Stimulated activated CD4-positive, alpha-beta T cell treated with anti-CD3 and anti-CD28 coated beads, Interleukin-15, amount 100 ng/mL, for 1 hour (primary cell): ENCODE results near the gene HEXIM1.

Experiments used
- DNase-seq, 2 donors: peaks; one replicate each; pipeline ENCODE4 v3.0.0-alpha.2; 2020; ENCODE audit warnings: low read depth in 1 of 2, low spot score in 1 of 2

HEXIM1 gene

GRCh38 chr17:45171338-45172231 lies 23.3 kb downstream of the HEXIM1 start:
- DNase-seq: no peak

- DNase-seq: no peak
Observed at GRCh38 chr17:45172232-45172540, 23.9 kb downstream of the HEXIM1 start.

DNA sequence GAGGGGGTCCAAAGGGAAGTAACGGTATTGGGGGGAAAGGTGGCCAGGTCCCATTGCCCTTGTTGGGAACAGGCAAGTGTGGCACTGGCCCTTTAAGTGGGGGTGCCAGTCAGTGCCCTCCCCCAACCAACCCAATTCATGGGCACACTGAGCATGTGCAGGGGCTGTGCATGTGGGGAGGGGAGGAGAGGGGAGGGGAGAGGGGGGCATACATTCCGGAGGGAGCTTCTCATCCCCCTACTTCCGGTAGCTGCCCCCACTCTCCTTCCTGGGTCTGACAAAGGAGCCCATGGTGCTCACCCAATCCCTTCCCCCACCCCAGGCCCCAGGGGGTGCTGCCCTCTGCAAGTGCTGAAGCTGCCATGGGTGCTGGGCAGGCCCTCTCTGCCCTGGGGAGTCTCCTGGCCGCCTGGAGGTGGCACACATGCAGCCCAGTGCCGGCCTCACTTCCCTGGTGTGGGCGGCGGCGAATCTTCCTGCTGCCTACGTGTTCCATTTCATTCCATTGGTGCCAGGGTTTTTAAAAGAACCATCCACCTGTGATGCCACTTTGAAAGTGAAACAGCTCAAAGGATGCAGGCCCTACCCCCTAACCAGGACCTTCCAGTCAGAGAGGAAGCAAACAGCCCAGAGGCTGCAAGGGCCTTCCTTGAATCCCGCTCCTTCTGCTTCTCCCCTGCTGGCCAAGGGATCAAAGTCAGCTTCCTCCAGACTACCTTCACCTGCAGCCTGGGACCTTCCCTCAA lies 24.4 kb downstream of the HEXIM1 start:
- DNase-seq: peak; percentile 12 to 24

DNA sequence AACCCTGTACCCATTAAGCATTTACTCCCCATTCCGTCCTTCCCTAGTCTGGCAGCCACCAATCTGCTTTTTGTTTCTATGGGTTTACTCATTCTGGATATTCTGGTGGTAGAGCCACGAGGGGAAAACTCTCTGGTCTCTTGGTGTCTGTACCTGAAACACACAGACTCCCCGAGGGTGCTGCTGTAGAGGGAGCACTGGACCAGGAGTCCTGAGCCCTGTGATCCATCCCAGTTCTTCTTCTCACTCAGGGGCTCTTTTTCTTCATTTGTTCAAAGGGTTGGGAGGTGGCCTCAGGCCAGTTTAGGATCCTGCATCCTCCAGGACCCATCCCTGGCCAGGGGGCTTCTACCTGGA lies 27.5 kb downstream of the HEXIM1 start:
- no peak for DNase-seq

GRCh38 chr17:45177563-45177962 lies 29.3 kb downstream of the HEXIM1 start:
- no peak for DNase-seq

DNA sequence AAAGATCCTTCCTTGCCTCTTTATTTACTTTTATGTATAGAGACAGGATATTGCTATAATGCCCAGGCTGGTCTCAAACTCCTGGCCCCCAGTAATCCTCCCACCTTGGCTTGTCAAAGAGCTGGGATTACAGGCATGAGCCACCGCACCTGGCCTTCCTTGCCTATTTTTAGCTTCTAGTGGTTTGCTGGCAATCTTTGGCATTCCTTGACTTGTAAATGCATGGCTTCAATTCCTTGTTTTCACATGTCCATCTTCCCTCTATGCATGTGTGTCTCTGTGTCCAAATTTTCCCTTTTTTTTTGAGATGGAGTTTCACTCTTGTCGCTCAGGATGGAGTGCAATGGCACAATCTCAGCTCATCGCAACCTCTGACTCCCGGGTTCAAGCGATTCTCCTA lies 35.9 kb downstream of the HEXIM1 start:
- no peak for DNase-seq

DNA sequence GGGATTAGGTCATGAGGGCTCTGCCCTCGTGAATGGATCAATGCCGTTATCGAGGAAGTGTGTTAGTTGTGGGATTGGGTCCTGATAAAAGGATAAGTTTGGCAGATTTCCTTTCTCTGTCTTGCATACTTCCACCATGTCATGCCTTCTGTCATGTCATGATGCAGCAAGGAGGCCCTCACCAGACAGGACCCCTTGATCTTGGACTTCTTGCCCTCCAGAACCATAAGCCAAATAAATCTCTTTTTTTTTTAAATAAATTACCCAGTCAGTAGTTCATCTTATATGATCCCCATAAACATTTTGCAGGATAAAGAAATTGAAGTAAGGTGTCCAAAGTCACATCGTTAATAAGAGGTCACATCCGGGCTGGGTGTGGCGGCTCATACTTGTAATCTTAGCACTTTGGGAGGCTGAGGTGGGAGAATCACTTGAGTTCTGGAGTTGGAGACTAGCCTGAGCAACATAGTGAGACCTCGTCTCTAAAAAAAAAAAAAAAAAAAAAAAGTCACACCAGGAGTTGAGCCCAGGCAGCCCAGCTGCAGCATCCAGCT lies 38.6 kb downstream of the HEXIM1 start:
- DNase-seq: no peak

- no peak for DNase-seq
Observed at GRCh38 chr17:45189009-45189408, 40.7 kb downstream of the HEXIM1 start.

DNA sequence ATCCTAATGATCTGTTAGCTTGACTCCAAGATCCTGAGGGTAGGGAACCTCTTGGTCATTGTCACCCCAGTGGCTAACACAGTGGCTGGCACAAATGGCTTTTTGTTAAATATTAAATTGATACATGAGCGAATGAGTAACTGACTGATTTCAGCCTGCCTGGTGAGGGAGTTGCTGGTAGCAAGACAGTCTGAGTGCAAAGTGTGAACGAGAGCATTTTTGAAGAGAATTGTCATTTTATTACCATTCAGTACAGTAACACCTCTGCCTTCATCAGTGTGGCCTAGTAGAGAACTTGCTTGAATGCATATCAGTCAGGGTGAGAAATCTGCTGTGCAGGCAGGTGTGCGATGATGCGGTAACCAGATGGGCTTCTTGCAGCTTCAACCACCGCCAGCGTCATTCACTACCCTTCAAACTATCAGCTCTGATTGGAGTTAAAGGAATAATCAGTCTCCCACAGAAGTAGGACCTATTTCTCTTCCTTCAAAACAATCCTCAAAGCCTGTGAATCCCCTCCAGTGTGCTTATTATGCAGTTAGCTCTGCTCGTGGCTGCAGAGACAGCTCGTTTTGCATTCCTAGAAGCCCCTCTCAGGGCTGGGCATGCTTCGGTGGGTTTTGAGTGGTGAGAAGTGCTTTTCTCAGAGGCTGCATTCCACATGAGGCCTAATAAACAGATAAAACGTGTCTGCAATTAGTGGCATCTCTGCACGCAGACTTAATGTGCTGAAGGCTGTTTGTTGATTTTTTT lies 42.4 kb downstream of the HEXIM1 start:
- no peak for DNase-seq

- no peak for DNase-seq
Observed at GRCh38 chr17:45195424-45195823, 47.1 kb downstream of the HEXIM1 start.

GRCh38 chr17:45197108-45197507 lies 48.8 kb downstream of the HEXIM1 start:
- no peak for DNase-seq

GRCh38 chr17:45197555-45198334 lies 49.5 kb downstream of the HEXIM1 start:
- peak; percentile 73 to 85 for DNase-seq

GRCh38 chr17:45200701-45201100 lies 52.4 kb downstream of the HEXIM1 start:
- no peak for DNase-seq

GRCh38 chr17:45201457-45201856 lies 53.2 kb downstream of the HEXIM1 start:
- DNase-seq: no peak
